DMS53 (cell line): ENCODE data around the gene CLSTN3.

Experiments
- DNase-seq: peaks from one replicate; lab custom pipeline; 2025; lab: John Stamatoyannopoulos, UW

CLSTN3 gene

GRCh38 chr12:7188562-7189397, 58.6 kb downstream of the CLSTN3 start:
- DNase-seq = peak; percentile 97

- DNase-seq = peak; percentile 99
Measured at GRCh38 chr12:7189398-7190267, 59.5 kb downstream of the CLSTN3 start, which contains the start of gene PEX5. Gene PEX5, plus strand, starts transcription at chr12:7189686. Its CDS starts 692 bp downstream, at chr12:7190378.

GRCh38 chr12:7190268-7191055, 60.3 kb downstream of the CLSTN3 start:
- peak; percentile 72 for DNase-seq

GRCh38 chr12:7193674-7194073, 63.5 kb downstream of the CLSTN3 start:
- no peak for DNase-seq

GRCh38 chr12:7197841-7198240, 67.7 kb downstream of the CLSTN3 start:
- no peak for DNase-seq

GRCh38 chr12:7203109-7203508, 72.9 kb downstream of the CLSTN3 start:
- DNase-seq = no peak

- DNase-seq = no peak
Measured at GRCh38 chr12:7205091-7205490, 74.9 kb downstream of the CLSTN3 start.

- no peak for DNase-seq
Measured at GRCh38 chr12:7206691-7207090, 76.5 kb downstream of the CLSTN3 start.

GRCh38 chr12:7207866-7208625, 77.9 kb downstream of the CLSTN3 start:
- no peak for DNase-seq
